Measurements from ENCODE around the gene RFX4. TPM values are rescaled to one million over a fixed set of nuclear protein-coding genes. Genes with fewer than 3 reads are reported as not detected.

Gene RFX4
- polyA plus RNA-seq, 1 donor (not counting 4 experiments of a cell fraction or from before 2014, with no cell fraction given) = not detected

GRCh38 chr12:106757623-106758348 lies 175.0 kb downstream of the RFX4 start:
- Histone ChIP-seq H3K4me1 (ENCODE audit: control insufficient read depth, extremely low read depth, insufficient read depth, low read length) (no peaks in the 10 kb centered on the region), H3K27me3 (ENCODE audit: control insufficient read depth, extremely low read depth, insufficient read depth, low read length) (no peaks in the 10 kb centered on the region), H3K9me3 (ENCODE audit: control insufficient read depth, low read depth, low read length) (no peaks in the 10 kb centered on the region), H3K36me3 (ENCODE audit: control insufficient read depth in 2 of 2, extremely low read depth in 1 of 2, insufficient read depth in 2 of 2, low read length in 2 of 2) (no peaks in the 10 kb centered on the region), H3K4me3 (ENCODE audit: control insufficient read depth in 2 of 3, extremely low read depth in 1 of 3, insufficient read depth in 2 of 3, low read depth in 1 of 3, low read length in 3 of 3) (no peak overlapping the region), H3K9ac (ENCODE audit: control insufficient read depth, extremely low read depth, insufficient read depth, low read length) (no peak overlapping the region), H2AFZ (ENCODE audit: control insufficient read depth, low read length) (no peak overlapping the region), H3K27ac (ENCODE audit: control insufficient read depth, insufficient read depth, low read length) (no peak overlapping the region), H3K4me2 (ENCODE audit: control insufficient read depth, extremely low read depth, insufficient read depth, low read depth, low read length) (no peak overlapping the region), H4K20me1 (ENCODE audit: control insufficient read depth, extremely low read depth, insufficient read depth, low read length) (no peaks in the 10 kb centered on the region), H3K9me1 (ENCODE audit: control insufficient read depth, extremely low read depth, insufficient read depth, low read length) (no peaks in the 10 kb centered on the region), H3K79me2 (ENCODE audit: control insufficient read depth, insufficient read depth, low read length) (no peaks in the 10 kb centered on the region)
- dilution Hi-C loops (cut with MboI; ENCODE audit: extremely low pct_ligation_motif_present, low sequenced_read_pairs) = no loop called here
- DNase-seq (ENCODE audit: low read depth, low spot score) (no peak), FAIRE-seq (no peak)
- no peak for TF ChIP-seq CTCF (optimal IDR thresholded peaks at IDR 0.05 in 1 of 3, IDR thresholded peaks at IDR 0.05 in 1 of 3, conservative IDR thresholded peaks at IDR 0.05 in 1 of 3; ENCODE audit: extremely low read depth in 1 of 3, insufficient read depth in 2 of 3, low read length in 3 of 3)
- TF ChIP-seq EZH2 (IDR thresholded peaks at IDR 0.05; ENCODE audit: low read length) = no peak

- Histone ChIP-seq H3K27me3 (ENCODE audit: control insufficient read depth, extremely low read depth, insufficient read depth, low read length) (no peaks in the 10 kb centered on the region), H3K9me3 (ENCODE audit: control insufficient read depth, low read depth, low read length) (no peaks in the 10 kb centered on the region), H3K9me1 (ENCODE audit: control insufficient read depth, extremely low read depth, insufficient read depth, low read length) (no peaks in the 10 kb centered on the region), H3K4me3 (ENCODE audit: control insufficient read depth in 2 of 3, extremely low read depth in 1 of 3, insufficient read depth in 2 of 3, low read depth in 1 of 3, low read length in 3 of 3) (no peak overlapping the region), H4K20me1 (ENCODE audit: control insufficient read depth, extremely low read depth, insufficient read depth, low read length) (no peaks in the 10 kb centered on the region), H3K4me1 (ENCODE audit: control insufficient read depth, extremely low read depth, insufficient read depth, low read length) (no peaks in the 10 kb centered on the region), H3K4me2 (ENCODE audit: control insufficient read depth, extremely low read depth, insufficient read depth, low read depth, low read length) (no peak overlapping the region), H3K9ac (ENCODE audit: control insufficient read depth, extremely low read depth, insufficient read depth, low read length) (no peak overlapping the region), H3K36me3 (ENCODE audit: control insufficient read depth in 2 of 2, extremely low read depth in 1 of 2, insufficient read depth in 2 of 2, low read length in 2 of 2) (no peaks in the 10 kb centered on the region), H2AFZ (ENCODE audit: control insufficient read depth, low read length) (no peak overlapping the region), H3K79me2 (ENCODE audit: control insufficient read depth, insufficient read depth, low read length) (no peaks in the 10 kb centered on the region), H3K27ac (ENCODE audit: control insufficient read depth, insufficient read depth, low read length) (no peak overlapping the region)
- FAIRE-seq (no peak), DNase-seq (ENCODE audit: low read depth, low spot score) (no peak)
- dilution Hi-C loops (cut with MboI; ENCODE audit: extremely low pct_ligation_motif_present, low sequenced_read_pairs) = no loop called here
- TF ChIP-seq CTCF (optimal IDR thresholded peaks at IDR 0.05 in 1 of 3, IDR thresholded peaks at IDR 0.05 in 1 of 3, conservative IDR thresholded peaks at IDR 0.05 in 1 of 3; ENCODE audit: extremely low read depth in 1 of 3, insufficient read depth in 2 of 3, low read length in 3 of 3) (no peak), EZH2 (IDR thresholded peaks at IDR 0.05; ENCODE audit: low read length) (no peak)
Measured at GRCh38 chr12:106758349-106759110, 175.7 kb downstream of the RFX4 start.

All from keratinocyte (primary cell).